Activated naive CD4-positive, alpha-beta T cell treated with anti-CD3 and anti-CD28 coated beads, Interleukin-2, amount 50 U/mL, for 24 hours (primary cell): Measurements from ENCODE around the gene ZSCAN30.
"Not testable (repeated sequence)": the region's sequence is repeated elsewhere in the genome, so short reads cannot be mapped to it uniquely, and the experiment has no call there.

ENCODE experiments used
- H3K27ac Mint-ChIP-seq: one replicate; pipeline ENCODE4 v1.8.0; 2021; ENCODE audit warnings: mild to moderate bottlenecking, mixed read lengths
- H3K27me3 Mint-ChIP-seq: one replicate; pipeline ENCODE4 v1.8.0; 2021; ENCODE audit warnings: mixed read lengths
- H3K36me3 Mint-ChIP-seq: one replicate; pipeline ENCODE4 v1.8.0; 2021; ENCODE audit warnings: mixed read lengths
- H3K4me1 Mint-ChIP-seq: one replicate; pipeline ENCODE4 v1.8.0; 2021; ENCODE audit warnings: mixed read lengths
- H3K4me3 Mint-ChIP-seq: one replicate; pipeline ENCODE4 v1.8.0; 2021; ENCODE audit warnings: mild to moderate bottlenecking, mixed read lengths
- H3K9me3 Mint-ChIP-seq: one replicate; pipeline ENCODE4 v1.8.0; 2021; ENCODE audit warnings: mixed read lengths

ZSCAN30 gene

GRCh38 chr18:35220424-35220823 lies 69.6 kb downstream of the ZSCAN30 start:
- Mint-ChIP-seq H3K36me3 (no peaks in the 10 kb centered on the region), H3K27ac (no peak overlapping the region), H3K27me3 (no peaks in the 10 kb centered on the region), H3K9me3 (no peaks in the 10 kb centered on the region), H3K4me1 (no peaks in the 10 kb centered on the region), H3K4me3 (no peak overlapping the region)

- not testable (repeated sequence) for H3K4me1 Mint-ChIP-seq, H3K9me3 Mint-ChIP-seq, H3K27me3 Mint-ChIP-seq, H3K4me3 Mint-ChIP-seq, H3K36me3 Mint-ChIP-seq, H3K27ac Mint-ChIP-seq
Measured at GRCh38 chr18:35219331-35219730, 70.7 kb downstream of the ZSCAN30 start.

GRCh38 chr18:35216611-35217010 lies 73.4 kb downstream of the ZSCAN30 start:
- not testable (repeated sequence) for H3K27me3 Mint-ChIP-seq, H3K4me1 Mint-ChIP-seq, H3K36me3 Mint-ChIP-seq, H3K4me3 Mint-ChIP-seq, H3K9me3 Mint-ChIP-seq, H3K27ac Mint-ChIP-seq

DNA sequence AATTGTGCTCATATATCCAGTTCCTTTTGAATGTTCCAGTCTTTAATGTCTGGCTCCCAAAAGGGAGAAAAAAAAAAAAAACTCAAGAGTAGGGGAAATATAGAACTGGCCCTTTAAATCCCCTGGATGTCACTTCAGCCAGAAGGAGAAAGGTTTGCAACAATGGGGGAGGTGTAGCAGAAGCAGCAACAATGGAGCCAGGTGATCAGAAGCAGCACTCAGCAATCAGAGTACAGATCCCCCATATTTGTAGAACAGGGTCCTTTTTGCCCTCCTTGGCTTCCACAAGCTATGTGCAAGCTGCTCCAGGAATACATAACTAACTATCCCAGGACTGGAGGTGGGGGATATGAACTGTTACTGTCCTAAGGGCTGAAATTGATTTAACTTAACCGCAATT lies 75.0 kb downstream of the ZSCAN30 start:
- no peak overlapping the region for H3K4me3 Mint-ChIP-seq
- H3K4me1 Mint-ChIP-seq: no peaks in the 10 kb centered on the region
- H3K9me3 Mint-ChIP-seq: no peaks in the 10 kb centered on the region
- no peaks in the 10 kb centered on the region for H3K36me3 Mint-ChIP-seq
- H3K27ac Mint-ChIP-seq: no peak overlapping the region
- no peaks in the 10 kb centered on the region for H3K27me3 Mint-ChIP-seq

GRCh38 chr18:35205746-35206458 lies 84.1 kb downstream of the ZSCAN30 start:
- H3K9me3 Mint-ChIP-seq, H3K27ac Mint-ChIP-seq, H3K4me3 Mint-ChIP-seq, H3K27me3 Mint-ChIP-seq, H3K4me1 Mint-ChIP-seq, H3K36me3 Mint-ChIP-seq: not testable (repeated sequence)

DNA sequence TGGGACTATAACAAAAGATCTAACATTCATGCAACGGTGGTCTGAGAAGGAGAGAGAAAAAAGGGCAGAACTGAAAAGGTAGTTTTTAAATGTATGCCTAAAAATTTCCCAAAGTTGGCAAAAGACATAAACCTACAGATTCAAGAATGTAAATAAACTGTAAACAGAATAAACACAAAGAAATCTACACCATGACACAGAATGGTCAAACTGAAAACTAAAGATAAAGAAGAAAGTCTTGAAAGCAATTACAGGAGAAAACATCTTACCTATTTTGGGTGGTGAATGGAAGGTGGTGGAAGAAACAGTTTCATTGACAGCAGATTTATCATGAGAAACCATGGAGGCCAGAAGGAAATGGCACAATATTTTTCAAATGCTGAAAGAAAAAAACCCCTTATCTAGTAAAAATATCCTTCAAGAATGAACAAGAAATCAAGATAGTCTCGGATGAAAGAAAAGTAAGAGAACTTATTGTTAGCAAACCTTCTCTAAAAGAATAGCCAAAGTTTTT lies 84.8 kb downstream of the ZSCAN30 start:
- H3K36me3 Mint-ChIP-seq: peaks cover 5% of the 10 kb centered on the region
- H3K9me3 Mint-ChIP-seq: peaks cover 10% of the 10 kb centered on the region
- no peaks in the 10 kb centered on the region for H3K4me1 Mint-ChIP-seq
- peaks cover 4% of the 10 kb centered on the region for H3K27me3 Mint-ChIP-seq
- H3K4me3 Mint-ChIP-seq: no peak overlapping the region
- H3K27ac Mint-ChIP-seq: no peak overlapping the region

GRCh38 chr18:35203067-35203466 lies 87.0 kb downstream of the ZSCAN30 start:
- Mint-ChIP-seq H3K27ac (no peak overlapping the region), H3K9me3 (peaks cover 10% of the 10 kb centered on the region), H3K36me3 (peaks cover 5% of the 10 kb centered on the region), H3K4me3 (no peak overlapping the region), H3K4me1 (no peaks in the 10 kb centered on the region), H3K27me3 (peaks cover 4% of the 10 kb centered on the region)

- H3K4me3 Mint-ChIP-seq: no peak overlapping the region
- peaks cover 10% of the 10 kb centered on the region for H3K9me3 Mint-ChIP-seq
- peaks cover 5% of the 10 kb centered on the region for H3K36me3 Mint-ChIP-seq
- peaks cover 4% of the 10 kb centered on the region for H3K27me3 Mint-ChIP-seq
- no peak overlapping the region for H3K27ac Mint-ChIP-seq
- H3K4me1 Mint-ChIP-seq: no peaks in the 10 kb centered on the region
Measured at GRCh38 chr18:35201256-35201931, 88.6 kb downstream of the ZSCAN30 start.
